HG03558 (cell line): ENCODE data around the gene SECISBP2L.

ENCODE experiments used
- ATAC-seq: cut with Tn5 transposase; IDR thresholded peaks from one replicate; pipeline ENCODE4 v1.9.1; 2021; ENCODE audit warnings: moderate number of reproducible peaks; ENCODE audit not compliant: unreplicated experiment; ENCODE audit errors: extremely low read depth

The SECISBP2L gene

GRCh38 chr15:49060710-49061495, 14.7 kb upstream of the SECISBP2L start:
- ATAC-seq = no peak

GRCh38 chr15:49059491-49059890, 13.2 kb upstream of the SECISBP2L start:
- no peak for ATAC-seq

- no peak for ATAC-seq
Observed at GRCh38 chr15:49058559-49058958, 12.3 kb upstream of the SECISBP2L start.

GRCh38 chr15:49055630-49056029, 9.4 kb upstream of the SECISBP2L start:
- no peak for ATAC-seq

- no peak for ATAC-seq
Observed at GRCh38 chr15:49052662-49053061, 6.4 kb upstream of the SECISBP2L start.

- ATAC-seq = no peak
Observed at GRCh38 chr15:49047456-49047855, 1.2 kb upstream of the SECISBP2L start.

- ATAC-seq = peak; percentile 37
Observed at GRCh38 chr15:49045751-49046219, 461 bp downstream of the SECISBP2L start.

GRCh38 chr15:49044766-49045606, 1.3 kb downstream of the SECISBP2L start:
- no peak for ATAC-seq

- no peak for ATAC-seq
Observed at GRCh38 chr15:49044002-49044401, 2.2 kb downstream of the SECISBP2L start.

- no peak for ATAC-seq
Observed at GRCh38 chr15:49042165-49042564, 4.1 kb downstream of the SECISBP2L start.

- ATAC-seq = no peak
Observed at GRCh38 chr15:49041426-49041825, 4.8 kb downstream of the SECISBP2L start.

GRCh38 chr15:49040151-49040550, 6.1 kb downstream of the SECISBP2L start:
- no peak for ATAC-seq

- ATAC-seq = no peak
Observed at GRCh38 chr15:49038382-49038781, 7.9 kb downstream of the SECISBP2L start.

- no peak for ATAC-seq
Observed at GRCh38 chr15:49037546-49037940, 8.7 kb downstream of the SECISBP2L start.

- no peak for ATAC-seq
Observed at GRCh38 chr15:49036650-49037545, 9.3 kb downstream of the SECISBP2L start.

GRCh38 chr15:49035825-49036224, 10.4 kb downstream of the SECISBP2L start:
- ATAC-seq = no peak

GRCh38 chr15:49032601-49033145, 13.6 kb downstream of the SECISBP2L start:
- no peak for ATAC-seq

GRCh38 chr15:49031804-49032203, 14.4 kb downstream of the SECISBP2L start:
- no peak for ATAC-seq

- ATAC-seq = no peak
Observed at GRCh38 chr15:49026700-49027099, 19.5 kb downstream of the SECISBP2L start.

- peak; percentile 69 for ATAC-seq
Observed at GRCh38 chr15:49024840-49025239, 21.4 kb downstream of the SECISBP2L start.
